HG02571 (cell line): Measurements from ENCODE around the gene IL9R.
"Not testable (repeated sequence)": the region's sequence is repeated elsewhere in the genome, so short reads cannot be mapped to it uniquely, and the experiment has no call there.

ENCODE experiments used
- ATAC-seq: cut with Tn5 transposase; IDR thresholded peaks from one replicate; pipeline ENCODE4 v1.9.1; 2021; ENCODE audit warnings: mild to moderate bottlenecking, moderate library complexity; ENCODE audit not compliant: unreplicated experiment

The IL9R gene

GRCh38 chrX:155998116-155998515, 620 bp downstream of the IL9R start:
- ATAC-seq, result no peak

- no peak for ATAC-seq
Observed at GRCh38 chrX:155998761-155999510, 1.4 kb downstream of the IL9R start.

- not testable (repeated sequence) for ATAC-seq
Observed at GRCh38 chrX:155999751-156000150, 2.3 kb downstream of the IL9R start.

GRCh38 chrX:156000361-156000926, 2.9 kb downstream of the IL9R start:
- ATAC-seq, result no peak

GRCh38 chrX:156001001-156001666, 3.6 kb downstream of the IL9R start:
- ATAC-seq, result no peak

- no peak for ATAC-seq
Observed at GRCh38 chrX:156001667-156002021, 4.1 kb downstream of the IL9R start.

GRCh38 chrX:156002507-156002906, 5.0 kb downstream of the IL9R start:
- ATAC-seq, result no peak

- ATAC-seq, result no peak
Observed at GRCh38 chrX:156003486-156004185, 6.1 kb downstream of the IL9R start.

GRCh38 chrX:156004256-156004655, 6.8 kb downstream of the IL9R start:
- no peak for ATAC-seq

- no peak for ATAC-seq
Observed at GRCh38 chrX:156004740-156005139, 7.2 kb downstream of the IL9R start.

- ATAC-seq, result no peak
Observed at GRCh38 chrX:156005144-156005543, 7.6 kb downstream of the IL9R start.

- not testable (repeated sequence) for ATAC-seq
Observed at GRCh38 chrX:156006468-156006867, 9.0 kb downstream of the IL9R start.

GRCh38 chrX:156008379-156008778, 10.9 kb downstream of the IL9R start:
- not testable (repeated sequence) for ATAC-seq

- ATAC-seq, result no peak
Observed at GRCh38 chrX:156008915-156009314, 11.4 kb downstream of the IL9R start.

- not testable (repeated sequence) for ATAC-seq
Observed at GRCh38 chrX:156009691-156010090, 12.2 kb downstream of the IL9R start.

GRCh38 chrX:156013286-156013953, 15.9 kb downstream of the IL9R start:
- not testable (repeated sequence) for ATAC-seq

- ATAC-seq, result not testable (repeated sequence)
Observed at GRCh38 chrX:156019846-156020245, 22.4 kb downstream of the IL9R start.

- ATAC-seq, result not testable (repeated sequence)
Observed at GRCh38 chrX:156023002-156023401, 25.5 kb downstream of the IL9R start.

- not testable (repeated sequence) for ATAC-seq
Observed at GRCh38 chrX:156024949-156025492, 27.5 kb downstream of the IL9R start.

- ATAC-seq, result not testable (repeated sequence)
Observed at GRCh38 chrX:156028653-156029237, 31.2 kb downstream of the IL9R start.
